ENCODE results near the gene RAMP3. TPM values are rescaled to one million over a fixed set of nuclear protein-coding genes. Genes with fewer than 3 reads are reported as not detected.

RAMP3 gene
- total RNA-seq, 1 experiment from 2014 or later = not detected

DNA sequence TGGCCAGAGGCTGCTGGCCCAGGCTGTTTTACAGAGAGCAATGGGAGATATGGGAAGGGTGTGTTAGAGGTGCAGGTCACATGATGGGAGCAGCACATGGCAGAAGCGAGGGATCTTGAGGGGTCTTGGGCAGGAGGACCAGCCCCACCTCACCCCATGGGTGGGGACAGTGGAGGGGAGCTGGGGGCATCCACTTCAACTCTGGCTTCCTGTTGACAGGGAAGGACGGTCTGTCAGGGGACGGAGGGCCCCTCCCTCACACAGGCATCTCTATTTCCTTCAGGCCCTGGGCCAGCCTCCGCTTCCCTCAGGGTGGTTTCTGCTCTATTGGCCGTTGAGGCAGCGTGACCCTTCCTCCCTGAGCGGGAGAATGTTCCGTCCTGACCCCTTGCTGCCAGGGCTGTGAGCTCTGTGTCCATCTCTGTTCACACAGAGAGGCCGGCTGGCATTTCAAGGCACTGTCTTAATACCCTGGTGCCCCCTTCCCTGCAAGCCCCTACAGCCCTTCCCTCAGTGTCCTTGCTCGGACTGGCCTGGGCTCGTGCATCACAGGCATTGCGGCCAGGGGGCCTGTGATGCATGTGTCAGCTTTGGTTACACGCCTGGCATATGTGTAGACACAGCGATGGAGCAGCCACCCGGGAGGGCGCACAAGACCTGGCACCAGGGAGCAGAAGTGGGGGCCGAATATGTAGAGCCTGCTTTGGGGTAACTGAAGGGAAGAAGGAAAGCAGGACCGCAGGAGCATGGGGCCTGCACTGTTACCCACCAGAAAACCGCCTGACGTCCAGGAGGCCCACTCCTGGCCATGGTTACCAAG lies 31.8 kb downstream of the RAMP3 start:
- TF ChIP-seq CTCF (conservative IDR thresholded peaks at IDR 0.05; ENCODE audit: low read depth, low read length) = no peak
- no peak for TF ChIP-seq EZH2 (IDR thresholded peaks at IDR 0.05; ENCODE audit: borderline replicate concordance, low read depth, low read length, poor library complexity, severe bottlenecking)
- POLR2A ChIA-PET (ENCODE audit: low non-redundant PET) = no interaction called here
- Histone ChIP-seq H3K4me3 (ENCODE audit: low read depth, low read length, poor library complexity, severe bottlenecking) (no peak overlapping the region), H3K27ac (ENCODE audit: low read depth, low read length, poor library complexity, severe bottlenecking) (no peak overlapping the region), H3K27me3 (replicated peaks; ENCODE audit: insufficient read depth, low read depth, low read length, poor library complexity) (peaks cover 20% of the 10 kb centered on the region), H3K36me3 (ENCODE audit: insufficient read depth, low read length, poor library complexity, severe bottlenecking) (no peaks in the 10 kb centered on the region), H3K4me1 (ENCODE audit: insufficient read depth, low read length, poor library complexity, severe bottlenecking) (no peaks in the 10 kb centered on the region), H3K9me3 (ENCODE audit: low read depth, low read length, poor library complexity, severe bottlenecking) (no peaks in the 10 kb centered on the region)
- no peak for DNase-seq (ENCODE audit: low spot score)
- BruUV-seq (replicated peaks) = no TSS peak
- intact Hi-C loops (cut with micrococcal nuclease; ENCODE audit: unreplicated experiment) = no loop called here
- CTCF ChIA-PET = no interaction called here

GRCh38 chr7:45190406-45191165 lies 33.0 kb downstream of the RAMP3 start:
- Histone ChIP-seq H3K27me3 (replicated peaks; ENCODE audit: insufficient read depth, low read depth, low read length, poor library complexity) (peaks cover 30% of the 10 kb centered on the region), H3K9me3 (ENCODE audit: low read depth, low read length, poor library complexity, severe bottlenecking) (no peaks in the 10 kb centered on the region), H3K36me3 (ENCODE audit: insufficient read depth, low read length, poor library complexity, severe bottlenecking) (no peaks in the 10 kb centered on the region), H3K4me3 (ENCODE audit: low read depth, low read length, poor library complexity, severe bottlenecking) (no peak overlapping the region), H3K27ac (ENCODE audit: low read depth, low read length, poor library complexity, severe bottlenecking) (no peak overlapping the region), H3K4me1 (ENCODE audit: insufficient read depth, low read length, poor library complexity, severe bottlenecking) (no peaks in the 10 kb centered on the region)
- ChIA-PET POLR2A (ENCODE audit: low non-redundant PET) (no interaction called here), CTCF (no interaction called here)
- no TSS peak for BruUV-seq (replicated peaks)
- intact Hi-C loops (cut with micrococcal nuclease; ENCODE audit: unreplicated experiment) = no loop called here
- TF ChIP-seq EZH2 (IDR thresholded peaks at IDR 0.05; ENCODE audit: borderline replicate concordance, low read depth, low read length, poor library complexity, severe bottlenecking) (no peak), CTCF (conservative IDR thresholded peaks at IDR 0.05; ENCODE audit: low read depth, low read length) (no peak)
- DNase-seq (ENCODE audit: low spot score) = no peak

DNA sequence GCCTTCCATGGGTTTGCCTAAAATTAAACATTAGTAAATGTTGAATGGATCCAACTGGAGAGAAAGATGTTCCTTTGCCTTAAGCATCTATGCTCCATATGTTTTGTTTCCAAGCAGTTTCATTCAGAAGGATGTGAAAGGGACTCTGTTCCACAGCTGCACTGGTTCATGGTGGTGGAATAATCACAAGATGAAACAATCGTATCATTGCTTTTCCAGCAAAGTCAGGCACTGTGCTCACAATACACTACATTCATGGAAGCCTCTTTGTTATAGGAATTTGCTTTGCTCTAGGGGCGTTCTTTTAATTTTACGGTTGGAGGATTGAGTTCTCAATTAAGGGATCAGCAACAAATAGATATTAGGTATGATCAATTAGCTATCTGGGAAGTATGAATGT lies 33.8 kb downstream of the RAMP3 start:
- no peak for DNase-seq (ENCODE audit: low spot score)
- TF ChIP-seq CTCF (conservative IDR thresholded peaks at IDR 0.05; ENCODE audit: low read depth, low read length) (no peak), EZH2 (IDR thresholded peaks at IDR 0.05; ENCODE audit: borderline replicate concordance, low read depth, low read length, poor library complexity, severe bottlenecking) (no peak)
- H3K4me3 ChIP-seq (ENCODE audit: low read depth, low read length, poor library complexity, severe bottlenecking) = no peak overlapping the region
- H3K36me3 ChIP-seq (ENCODE audit: insufficient read depth, low read length, poor library complexity, severe bottlenecking) = no peaks in the 10 kb centered on the region
- H3K4me1 ChIP-seq (ENCODE audit: insufficient read depth, low read length, poor library complexity, severe bottlenecking) = no peaks in the 10 kb centered on the region
- H3K9me3 ChIP-seq (ENCODE audit: low read depth, low read length, poor library complexity, severe bottlenecking) = no peaks in the 10 kb centered on the region
- peaks cover 37% of the 10 kb centered on the region for H3K27me3 ChIP-seq (replicated peaks; ENCODE audit: insufficient read depth, low read depth, low read length, poor library complexity)
- BruUV-seq (replicated peaks) = no TSS peak
- H3K27ac ChIP-seq (ENCODE audit: low read depth, low read length, poor library complexity, severe bottlenecking) = no peak overlapping the region
- intact Hi-C loops (cut with micrococcal nuclease; ENCODE audit: unreplicated experiment) = no loop called here
- POLR2A ChIA-PET (ENCODE audit: low non-redundant PET) = no interaction called here
- CTCF ChIA-PET = no interaction called here
